Activated T-helper 1 cell treated with anti-CD3 and anti-CD28 coated beads, Interleukin-12 subunit alpha, Interleukin-12 subunit beta, Interleukin-2, Interleukin-4 antibody, amounts not matched to agents 30 ng/mL and 10 ng/mL and 1 ng/mL, durations not matched to agents 14 hours and 24 hours and 36 hours (primary cell): ENCODE data around the gene ASF1B. TPM values are rescaled to one million over a fixed set of nuclear protein-coding genes. Genes with fewer than 3 reads are reported as not detected.

Experiments used
- DNase-seq: peaks from one replicate; pipeline ENCODE4 v3.0.0; 2021; ENCODE audit warnings: low spot score
- H3K27ac Mint-ChIP-seq: one replicate; pipeline ENCODE4 v1.8.0; 2021; ENCODE audit warnings: mild to moderate bottlenecking, mixed read lengths
- H3K27me3 Mint-ChIP-seq: one replicate; pipeline ENCODE4 v1.8.0; 2022; ENCODE audit warnings: mild to moderate bottlenecking, moderate library complexity, mixed read lengths; ENCODE audit not compliant: insufficient read depth
- H3K36me3 Mint-ChIP-seq: one replicate; pipeline ENCODE4 v1.8.0; 2021; ENCODE audit warnings: low read depth, mixed read lengths
- H3K4me1 Mint-ChIP-seq: one replicate; pipeline ENCODE4 v1.8.0; 2021; ENCODE audit warnings: low read depth, mixed read lengths
- H3K4me3 Mint-ChIP-seq: one replicate; pipeline ENCODE4 v1.8.0; 2021; ENCODE audit warnings: mild to moderate bottlenecking, moderate library complexity, mixed read lengths
- H3K9me3 Mint-ChIP-seq: one replicate; pipeline ENCODE4 v1.8.0; 2021; ENCODE audit warnings: mixed read lengths
- intact Hi-C: fragments of 100-400 bp; cut with micrococcal nuclease; formaldehyde crosslinking; loops from one replicate; pipeline ENCODE4 v1.15.1; 2024
- total RNA-seq: library from RNA; stranded (reverse); gene quantifications from 2 replicates; pipeline ENCODE4 v1.2.3, GENCODE V29; 2022

ASF1B gene
- total RNA-seq, 1 donor from 2014 or later = 76.3 TPM

DNA sequence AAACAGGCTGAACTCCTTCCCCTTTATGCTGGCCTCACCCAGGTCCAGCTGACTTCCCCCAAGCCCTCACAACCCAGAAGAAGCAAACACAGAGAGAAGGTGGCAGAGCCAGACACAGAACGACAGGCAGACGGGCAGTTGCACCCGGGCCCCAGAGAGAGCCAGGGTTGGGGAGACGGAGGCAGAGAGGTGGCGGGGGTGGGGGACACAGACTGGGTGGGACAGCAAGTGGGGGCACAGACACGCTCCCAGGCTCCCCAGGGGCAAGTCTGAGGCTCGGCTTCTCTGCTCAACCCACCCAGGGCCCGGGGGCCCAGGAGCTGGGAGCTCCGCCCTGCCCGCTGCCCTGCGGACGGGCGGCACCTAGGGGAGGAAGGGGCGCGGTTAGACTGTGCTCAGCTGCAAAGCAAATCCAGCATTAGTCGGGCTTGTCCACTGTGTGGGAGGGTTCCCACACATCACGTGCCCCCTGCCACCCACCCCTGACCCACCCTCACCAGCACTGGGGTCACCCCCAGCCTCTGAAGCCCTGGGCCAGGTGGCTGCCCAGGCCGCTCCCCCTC is 31.3 kb upstream of the ASF1B start:
- H3K27me3 Mint-ChIP-seq = no peaks in the 10 kb centered on the region
- H3K9me3 Mint-ChIP-seq = no peaks in the 10 kb centered on the region
- H3K27ac Mint-ChIP-seq = no peak overlapping the region
- H3K4me1 Mint-ChIP-seq = peaks cover 14% of the 10 kb centered on the region
- intact Hi-C loops = no loop called here
- H3K4me3 Mint-ChIP-seq = no peak overlapping the region
- no peak for DNase-seq
- peaks cover 9% of the 10 kb centered on the region for H3K36me3 Mint-ChIP-seq

- H3K9me3 Mint-ChIP-seq = no peaks in the 10 kb centered on the region
- H3K4me3 Mint-ChIP-seq = peak overlapping the region; percentile 73
- DNase-seq = no peak
- H3K27me3 Mint-ChIP-seq = no peaks in the 10 kb centered on the region
- intact Hi-C loops = no loop called here
- peaks cover 9% of the 10 kb centered on the region for H3K36me3 Mint-ChIP-seq
- H3K4me1 Mint-ChIP-seq = peaks cover 14% of the 10 kb centered on the region
- H3K27ac Mint-ChIP-seq = peak overlapping the region; percentile 70
These were observed 30.7 kb upstream of the ASF1B start for GRCh38 chr19:14166999-14167575.

GRCh38 chr19:14165990-14166830 is 29.8 kb upstream of the ASF1B start:
- H3K27me3 Mint-ChIP-seq = no peaks in the 10 kb centered on the region
- peaks cover 14% of the 10 kb centered on the region for H3K4me1 Mint-ChIP-seq
- H3K9me3 Mint-ChIP-seq = no peaks in the 10 kb centered on the region
- peak overlapping the region; percentile 73 for H3K4me3 Mint-ChIP-seq
- peak overlapping the region; percentile 70 for H3K27ac Mint-ChIP-seq
- DNase-seq = no peak
- intact Hi-C loops = no loop called here
- peaks cover 9% of the 10 kb centered on the region for H3K36me3 Mint-ChIP-seq

DNA sequence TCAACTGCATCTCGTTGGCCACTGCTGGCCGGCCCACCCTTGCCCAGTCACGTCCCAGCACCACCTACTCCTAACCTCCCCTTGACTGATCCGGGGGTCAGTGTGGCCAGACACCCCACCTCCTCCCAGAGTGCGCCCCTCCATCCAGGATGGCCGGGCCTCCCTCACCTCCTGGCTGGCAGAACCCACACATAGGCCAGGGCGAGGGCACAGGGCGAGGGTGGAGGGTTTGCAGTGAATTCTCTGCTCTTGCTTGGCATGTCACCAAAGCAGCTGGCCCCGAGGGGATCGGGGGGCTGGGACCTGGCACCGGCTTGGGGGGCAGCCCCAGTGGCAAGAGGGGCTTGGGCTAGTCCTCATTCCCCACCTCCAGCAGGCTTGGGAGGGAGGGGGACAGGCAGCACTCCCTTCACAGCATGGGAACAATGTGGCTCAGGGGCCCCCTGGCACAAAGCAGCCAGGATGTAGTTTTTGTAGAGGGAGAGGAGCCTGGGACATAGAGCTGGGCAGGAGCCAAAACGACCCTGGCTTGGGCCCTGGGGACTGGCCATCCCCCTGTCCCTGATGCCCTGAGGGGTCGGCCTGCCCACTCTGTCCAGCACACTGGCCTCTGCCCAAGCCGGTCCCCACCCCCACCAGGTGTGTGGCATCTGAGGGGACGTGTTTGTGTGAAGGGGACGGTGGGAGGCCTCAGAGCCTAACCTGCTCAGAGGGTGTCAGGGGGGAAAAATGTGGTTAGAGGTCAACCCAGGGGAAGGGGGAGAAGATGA is 28.5 kb upstream of the ASF1B start:
- H3K27me3 Mint-ChIP-seq = no peaks in the 10 kb centered on the region
- peaks cover 14% of the 10 kb centered on the region for H3K4me1 Mint-ChIP-seq
- H3K27ac Mint-ChIP-seq = no peak overlapping the region
- no peaks in the 10 kb centered on the region for H3K9me3 Mint-ChIP-seq
- intact Hi-C loops = no loop called here
- H3K36me3 Mint-ChIP-seq = peaks cover 4% of the 10 kb centered on the region
- no peak for DNase-seq
- H3K4me3 Mint-ChIP-seq = no peak overlapping the region

DNA sequence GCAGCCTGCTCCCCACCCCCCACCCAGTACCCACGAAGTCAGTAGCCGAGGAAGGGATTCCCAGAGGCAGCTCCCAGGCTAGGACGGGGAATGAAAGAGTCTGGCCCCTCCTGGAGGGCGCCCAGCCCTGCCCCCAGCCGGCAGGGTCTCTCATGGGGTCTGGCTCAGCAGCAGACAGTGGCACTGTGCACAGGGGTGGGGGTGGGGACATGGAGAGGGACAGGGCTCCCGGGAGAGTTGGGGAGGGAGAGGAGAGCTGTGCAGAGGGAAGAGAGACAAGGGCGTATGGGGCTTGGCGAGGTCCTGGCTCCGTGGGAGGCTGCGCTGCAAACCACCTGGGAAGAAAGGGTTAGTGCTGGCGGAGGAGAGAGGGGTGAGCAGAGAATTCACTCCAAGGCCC is 27.7 kb upstream of the ASF1B start:
- Mint-ChIP-seq H3K27me3 (no peaks in the 10 kb centered on the region), H3K27ac (no peak overlapping the region), H3K4me3 (no peak overlapping the region), H3K4me1 (peaks cover 14% of the 10 kb centered on the region), H3K36me3 (peaks cover under 1% of the 10 kb centered on the region), H3K9me3 (no peaks in the 10 kb centered on the region)
- intact Hi-C loops = no loop called here
- DNase-seq = no peak

DNA sequence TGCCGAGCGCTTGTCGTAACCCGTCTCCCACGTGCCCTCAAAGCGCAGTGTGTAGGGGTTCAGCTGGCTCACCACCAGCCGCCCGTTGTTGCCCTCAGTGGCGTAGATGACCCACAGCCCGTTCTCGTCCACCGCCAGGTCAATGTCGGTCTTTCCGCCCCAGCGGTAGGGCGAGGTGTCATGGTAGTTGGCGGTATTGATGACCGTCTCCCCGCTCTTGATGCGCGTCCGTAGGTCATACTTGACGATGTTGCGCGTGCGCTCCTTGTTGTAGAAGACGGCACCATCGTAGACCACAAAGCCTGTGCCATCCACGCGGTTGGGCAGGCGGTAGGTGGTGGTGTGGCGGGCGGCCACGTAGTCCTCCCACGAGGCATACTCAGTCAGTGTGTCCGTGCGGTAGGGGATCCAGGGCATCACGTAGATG is 26.5 kb upstream of the ASF1B start:
- H3K27ac Mint-ChIP-seq = no peak overlapping the region
- DNase-seq = no peak
- no peaks in the 10 kb centered on the region for H3K36me3 Mint-ChIP-seq
- H3K4me1 Mint-ChIP-seq = peaks cover 14% of the 10 kb centered on the region
- no peaks in the 10 kb centered on the region for H3K27me3 Mint-ChIP-seq
- intact Hi-C loops = no loop called here
- H3K4me3 Mint-ChIP-seq = no peak overlapping the region
- H3K9me3 Mint-ChIP-seq = no peaks in the 10 kb centered on the region

DNA sequence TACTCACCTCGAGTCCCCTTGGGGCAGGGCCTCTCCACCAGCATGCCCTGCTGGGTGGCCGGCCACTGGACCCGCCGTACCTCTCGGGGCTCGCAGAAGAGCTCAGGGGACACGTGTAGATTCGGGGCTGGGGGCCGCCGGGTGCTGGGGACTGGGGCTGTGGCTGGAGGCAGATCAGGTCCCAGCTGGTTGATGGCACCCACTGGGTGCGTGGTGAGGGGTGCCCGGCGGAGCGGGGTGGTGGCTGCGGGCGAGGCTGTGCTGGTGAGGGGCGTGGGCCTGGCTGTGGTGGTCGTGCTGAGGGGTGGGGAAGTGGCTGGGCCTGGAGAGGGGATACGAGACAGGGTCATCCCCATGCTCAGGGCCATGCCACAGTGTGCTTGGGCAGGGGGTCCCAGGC is 24.9 kb upstream of the ASF1B start:
- Mint-ChIP-seq H3K27ac (no peak overlapping the region), H3K27me3 (no peaks in the 10 kb centered on the region), H3K36me3 (no peaks in the 10 kb centered on the region), H3K4me3 (no peak overlapping the region), H3K4me1 (peaks cover 6% of the 10 kb centered on the region), H3K9me3 (no peaks in the 10 kb centered on the region)
- intact Hi-C loops = no loop called here
- no peak for DNase-seq

GRCh38 chr19:14160017-14160703 is 23.8 kb upstream of the ASF1B start:
- Mint-ChIP-seq H3K4me1 (no peaks in the 10 kb centered on the region), H3K27me3 (no peaks in the 10 kb centered on the region), H3K9me3 (no peaks in the 10 kb centered on the region), H3K36me3 (no peaks in the 10 kb centered on the region), H3K4me3 (no peak overlapping the region), H3K27ac (no peak overlapping the region)
- intact Hi-C loops = no loop called here
- no peak for DNase-seq

DNA sequence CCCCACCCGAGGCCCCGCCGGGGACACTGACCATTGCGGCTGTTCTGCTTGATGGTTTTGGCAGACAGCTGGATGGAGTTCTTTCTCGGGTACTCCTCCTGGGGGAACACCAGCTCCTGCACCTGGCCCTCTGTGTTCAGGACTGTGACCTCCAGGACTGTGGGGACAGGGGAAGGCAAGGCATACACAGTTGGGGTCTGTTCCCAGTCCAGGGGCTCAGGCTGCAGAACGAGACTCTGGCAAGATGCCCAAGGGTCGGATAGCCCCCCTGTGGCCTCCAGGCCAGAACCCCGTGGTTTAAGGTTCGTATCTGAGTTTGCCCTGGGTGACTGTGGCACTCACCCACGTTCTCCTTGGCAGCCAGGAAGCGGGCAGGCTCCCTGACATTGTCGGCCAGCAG is 22.7 kb upstream of the ASF1B start:
- H3K27ac Mint-ChIP-seq = no peak overlapping the region
- H3K4me1 Mint-ChIP-seq = no peaks in the 10 kb centered on the region
- H3K27me3 Mint-ChIP-seq = no peaks in the 10 kb centered on the region
- H3K36me3 Mint-ChIP-seq = no peaks in the 10 kb centered on the region
- intact Hi-C loops = no loop called here
- H3K4me3 Mint-ChIP-seq = no peak overlapping the region
- no peaks in the 10 kb centered on the region for H3K9me3 Mint-ChIP-seq
- no peak for DNase-seq

GRCh38 chr19:14158276-14159023 is 22.1 kb upstream of the ASF1B start:
- intact Hi-C loops = no loop called here
- Mint-ChIP-seq H3K27me3 (no peaks in the 10 kb centered on the region), H3K9me3 (no peaks in the 10 kb centered on the region), H3K4me3 (no peak overlapping the region), H3K4me1 (no peaks in the 10 kb centered on the region), H3K27ac (no peak overlapping the region), H3K36me3 (no peaks in the 10 kb centered on the region)
- DNase-seq = no peak

DNA sequence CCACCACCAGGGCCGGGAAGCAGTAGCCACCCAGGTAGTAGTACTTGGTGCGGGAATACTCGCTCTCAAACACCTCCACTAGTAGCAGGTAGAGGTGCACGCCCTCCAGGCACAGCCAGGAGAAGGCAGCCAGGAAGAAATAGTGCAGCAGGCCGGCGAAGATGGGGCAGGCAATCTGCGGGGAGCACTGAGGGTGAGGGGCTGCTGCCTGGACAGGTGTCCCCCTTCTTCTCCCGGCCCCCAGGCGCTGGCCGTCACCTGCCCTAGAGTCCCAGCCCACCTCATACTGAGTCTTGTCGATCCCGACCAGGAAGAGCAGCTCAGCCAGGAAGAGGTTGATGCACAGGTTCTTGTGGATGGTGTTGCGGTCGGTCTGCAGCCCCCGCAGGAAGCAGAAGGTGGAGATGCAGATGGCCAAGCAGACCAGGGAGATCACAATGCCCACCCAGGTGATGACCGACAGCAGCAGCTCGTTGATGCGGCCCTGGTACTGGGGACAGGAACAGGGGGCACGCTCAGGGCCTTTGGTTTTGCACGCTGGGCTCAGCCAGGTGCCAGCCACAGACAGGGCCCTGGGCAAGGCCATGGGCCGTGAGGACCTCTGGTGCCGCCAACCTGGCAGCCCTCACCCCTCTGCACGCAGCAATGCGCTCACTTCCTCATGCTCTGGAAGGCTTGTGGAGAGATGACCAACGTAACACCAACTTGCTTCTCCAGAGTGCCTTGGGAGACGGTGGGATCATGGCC is 20.8 kb upstream of the ASF1B start:
- Mint-ChIP-seq H3K27ac (no peak overlapping the region), H3K9me3 (no peaks in the 10 kb centered on the region), H3K4me1 (no peaks in the 10 kb centered on the region), H3K4me3 (no peak overlapping the region), H3K27me3 (no peaks in the 10 kb centered on the region), H3K36me3 (peaks cover 3% of the 10 kb centered on the region)
- no peak for DNase-seq
- intact Hi-C loops = no loop called here
